Activated B cell treated with CpG ODN at 0.5 μM for 24 hours (primary cell): Measurements from ENCODE around the gene MPI. TPM values are rescaled to one million over a fixed set of nuclear protein-coding genes. Genes with fewer than 3 reads are reported as not detected.

Experiments
- ATAC-seq: fragments of 200-7000 bp; cut with Tn5 transposase; one replicate; pipeline ENCODE4 v1.10.0; 2021; ENCODE audit warnings: low read depth, mild to moderate bottlenecking, moderate library complexity
- CTCF ChIA-PET: fragments of 350-600 bp; sonication (Branson Sonifier 250); formaldehyde crosslinking; loops from one replicate; lab custom pipeline; 2021; ENCODE audit warnings: antibody characterized with exemption; lab: Charles Lee
- POLR2A ChIA-PET: fragments of 350-600 bp; sonication (Branson Sonifier 250); formaldehyde crosslinking; loops from one replicate; lab custom pipeline; 2021; ENCODE audit warnings: antibody characterized with exemption; lab: Charles Lee
- DNase-seq: peaks from one replicate; pipeline ENCODE4 v3.0.0; 2022
- H3K27ac Mint-ChIP-seq: one replicate; pipeline ENCODE4 v1.8.0; 2020; ENCODE audit warnings: mixed read lengths
- H3K27me3 Mint-ChIP-seq: one replicate; pipeline ENCODE4 v1.8.0; 2021; ENCODE audit warnings: mixed read lengths
- H3K36me3 Mint-ChIP-seq: one replicate; pipeline ENCODE4 v1.8.0; 2021; ENCODE audit warnings: low read depth, mixed read lengths
- H3K4me1 Mint-ChIP-seq: one replicate; pipeline ENCODE4 v1.8.0; 2021; ENCODE audit warnings: mixed read lengths
- H3K4me3 Mint-ChIP-seq: one replicate; pipeline ENCODE4 v1.8.0; 2020; ENCODE audit warnings: mild to moderate bottlenecking, mixed read lengths
- H3K9me3 Mint-ChIP-seq: one replicate; pipeline ENCODE4 v1.8.0; 2020; ENCODE audit warnings: mixed read lengths
- intact Hi-C: fragments of 100-400 bp; cut with micrococcal nuclease; formaldehyde crosslinking; loops from one replicate; pipeline ENCODE4 v1.15.1; 2024
- total RNA-seq: library from RNA; stranded (reverse); gene quantifications from 2 replicates; pipeline ENCODE4 v1.2.3, GENCODE V29; 2022
- TF ChIP-seq, protein P1 (sequence below): fragments of 200-600 bp; IDR thresholded peaks from one replicate; pipeline ENCODE4 v1.8.0; 2022; ENCODE audit warnings: antibody characterized with exemption, mild to moderate bottlenecking

MPI gene
- total RNA-seq, 1 donor from 2014 or later: 33.1 TPM

DNA sequence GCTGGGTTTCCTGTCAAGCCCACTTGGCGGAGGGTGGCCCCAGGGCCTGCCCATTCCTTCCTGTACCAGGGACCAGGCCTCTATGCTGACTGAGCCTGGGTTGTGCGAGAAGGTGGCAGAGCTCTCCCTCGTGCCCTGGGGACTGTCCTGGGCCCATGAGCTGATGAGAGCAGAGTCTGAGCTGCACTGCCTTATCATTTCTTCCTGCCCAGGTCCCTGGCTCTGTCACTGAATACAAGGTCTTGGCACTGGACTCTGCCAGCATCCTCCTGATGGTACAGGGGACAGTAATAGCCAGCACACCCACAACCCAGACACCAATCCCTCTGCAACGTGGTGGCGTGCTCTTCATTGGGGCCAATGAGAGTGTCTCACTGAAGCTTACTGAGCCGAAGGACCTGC is 7.5 kb downstream of the MPI start:
- no peak for DNase-seq
- Mint-ChIP-seq H3K36me3 (peaks cover 49% of the 10 kb centered on the region), H3K4me3 (no peak overlapping the region), H3K4me1 (peaks cover 28% of the 10 kb centered on the region), H3K9me3 (no peaks in the 10 kb centered on the region), H3K27me3 (no peaks in the 10 kb centered on the region), H3K27ac (no peak overlapping the region)
- TF ChIP-seq, protein P1, sequence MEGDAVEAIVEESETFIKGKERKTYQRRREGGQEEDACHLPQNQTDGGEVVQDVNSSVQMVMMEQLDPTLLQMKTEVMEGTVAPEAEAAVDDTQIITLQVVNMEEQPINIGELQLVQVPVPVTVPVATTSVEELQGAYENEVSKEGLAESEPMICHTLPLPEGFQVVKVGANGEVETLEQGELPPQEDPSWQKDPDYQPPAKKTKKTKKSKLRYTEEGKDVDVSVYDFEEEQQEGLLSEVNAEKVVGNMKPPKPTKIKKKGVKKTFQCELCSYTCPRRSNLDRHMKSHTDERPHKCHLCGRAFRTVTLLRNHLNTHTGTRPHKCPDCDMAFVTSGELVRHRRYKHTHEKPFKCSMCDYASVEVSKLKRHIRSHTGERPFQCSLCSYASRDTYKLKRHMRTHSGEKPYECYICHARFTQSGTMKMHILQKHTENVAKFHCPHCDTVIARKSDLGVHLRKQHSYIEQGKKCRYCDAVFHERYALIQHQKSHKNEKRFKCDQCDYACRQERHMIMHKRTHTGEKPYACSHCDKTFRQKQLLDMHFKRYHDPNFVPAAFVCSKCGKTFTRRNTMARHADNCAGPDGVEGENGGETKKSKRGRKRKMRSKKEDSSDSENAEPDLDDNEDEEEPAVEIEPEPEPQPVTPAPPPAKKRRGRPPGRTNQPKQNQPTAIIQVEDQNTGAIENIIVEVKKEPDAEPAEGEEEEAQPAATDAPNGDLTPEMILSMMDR: no peak
- ATAC-seq: no peak
- ChIA-PET POLR2A (no interaction called here), CTCF (interaction anchor here (0.7 to 1.5 kb wide), 4 partner anchors 9 to 129 kb away, joined by 3 to 6 read pairs (median 4); no protein-coding TSS in a partner anchor)
- intact Hi-C loops: no loop called here

DNA sequence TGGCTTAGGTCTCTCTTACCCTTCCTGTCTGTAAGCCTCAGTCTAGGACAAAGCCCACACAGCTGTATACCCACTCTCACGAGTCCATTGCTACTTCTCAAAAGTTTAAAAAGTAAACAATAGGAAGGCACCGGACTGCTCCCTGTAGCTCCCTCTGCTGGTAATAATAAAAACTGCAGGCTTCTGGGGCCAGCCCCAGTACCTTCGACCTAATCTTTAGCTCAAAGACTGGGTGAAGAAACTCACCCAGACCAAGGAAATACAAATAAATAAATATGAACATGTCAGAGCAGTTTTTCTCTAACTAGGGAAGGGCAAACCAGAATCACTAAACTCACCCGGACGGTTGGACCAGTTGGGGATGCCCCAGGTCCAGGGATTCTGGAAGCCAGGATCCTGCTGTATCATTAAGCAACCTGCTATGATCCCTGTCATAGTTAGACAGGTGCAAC is 11.8 kb downstream of the MPI start:
- intact Hi-C loops: loop anchor here (1.0 kb wide), 5 partner anchors 28 to 266 kb away; partner anchors contain the start of genes SCAMP2 and ULK3
- peaks cover 58% of the 10 kb centered on the region for H3K36me3 Mint-ChIP-seq
- ATAC-seq (peak; percentile 59), DNase-seq (peak; percentile 30)
- peaks cover 37% of the 10 kb centered on the region for H3K4me1 Mint-ChIP-seq
- POLR2A ChIA-PET: interaction anchor here (0.6 to 2.9 kb wide), 15 partner anchors 10 to 466 kb away, joined by 3 to 13 read pairs (median 4); partner anchors contain the start of genes CSK, MAN2C1, MPI and SCAMP2
- no peaks in the 10 kb centered on the region for H3K9me3 Mint-ChIP-seq
- no peak overlapping the region for H3K4me3 Mint-ChIP-seq
- TF ChIP-seq, protein P1: peak; percentile 74
- no peak overlapping the region for H3K27ac Mint-ChIP-seq
- H3K27me3 Mint-ChIP-seq: no peaks in the 10 kb centered on the region
- CTCF ChIA-PET: interaction anchor here (0.7 to 6.0 kb wide), 35 partner anchors 9 to 284 kb away, joined by 3 to 54 read pairs (median 5); partner anchors contain the start of genes CPLX3, MPI and ULK3

GRCh38 chr15:74902295-74903075 is 12.6 kb downstream of the MPI start:
- Mint-ChIP-seq H3K4me3 (no peak overlapping the region), H3K36me3 (peaks cover 61% of the 10 kb centered on the region), H3K9me3 (no peaks in the 10 kb centered on the region), H3K4me1 (peaks cover 44% of the 10 kb centered on the region), H3K27ac (no peak overlapping the region), H3K27me3 (no peaks in the 10 kb centered on the region)
- POLR2A ChIA-PET: interaction anchor here (1.0 to 2.9 kb wide), 11 partner anchors 13 to 132 kb away, joined by 3 to 13 read pairs (median 5); partner anchors contain the start of genes CSK, MPI, SCAMP2 and ULK3
- CTCF ChIA-PET: interaction anchor here (0.7 to 6.0 kb wide), 31 partner anchors 8 to 285 kb away, joined by 3 to 54 read pairs (median 6); partner anchors contain the start of genes CPLX3, MPI and ULK3
- TF ChIP-seq, protein P1: no peak
- DNase-seq: no peak
- no peak for ATAC-seq
- intact Hi-C loops: no loop called here

- Mint-ChIP-seq H3K27me3 (no peaks in the 10 kb centered on the region), H3K4me1 (peaks cover 45% of the 10 kb centered on the region), H3K9me3 (no peaks in the 10 kb centered on the region), H3K4me3 (no peak overlapping the region), H3K36me3 (peaks cover 54% of the 10 kb centered on the region), H3K27ac (no peak overlapping the region)
- DNase-seq: no peak
- ChIA-PET POLR2A (no interaction called here), CTCF (interaction anchor here (1.0 to 6.0 kb wide), 5 partner anchors 46 to 284 kb away, joined by 3 to 54 read pairs (median 3); no protein-coding TSS in a partner anchor)
- ATAC-seq: no peak
- intact Hi-C loops: no loop called here
- TF ChIP-seq, protein P1: no peak
Observed at GRCh38 chr15:74903676-74904075, 13.8 kb downstream of the MPI start.
